A549 (cell line): ENCODE measurements around the gene KRT23.

Source experiments
- CTCF ChIP-seq: fragments of >200 bp; sonication (Bioruptor Twin); formaldehyde crosslinking; IDR thresholded peaks from 3 replicates; pipeline ENCODE4 v1.5.1; 2016
- ESRRA ChIP-seq: fragments of 150-350 bp; IDR thresholded peaks from 2 replicates; pipeline ENCODE4 v1.6.1; 2014; ENCODE audit warnings: mild to moderate bottlenecking, low read length, borderline replicate concordance
- HDAC2 ChIP-seq: fragments of 200-600 bp; sonication (generic); IDR thresholded peaks from 2 replicates; pipeline ENCODE4 v1.6.1; 2016
- POLR2A ChIP-seq: IDR thresholded peaks from 2 replicates; pipeline ENCODE4 v1.6.1; 2012; ENCODE audit warnings: mild to moderate bottlenecking, low read length
- RFX5 ChIP-seq: fragments of 450-650 bp; IDR thresholded peaks from 2 replicates; pipeline ENCODE4 v1.7.1; 2014; ENCODE audit warnings: antibody characterized with exemption, mild to moderate bottlenecking, moderate library complexity
- SMC3 ChIP-seq: fragments of >200 bp; sonication (Bioruptor Twin); formaldehyde crosslinking; IDR thresholded peaks from 3 replicates; pipeline ENCODE4 v1.6.1; 2018; ENCODE audit warnings: inconsistent platforms
- TF ChIP-seq, protein P1 (sequence below): fragments of 200-600 bp; sonication (generic); IDR thresholded peaks from 2 replicates; pipeline ENCODE4 v1.6.1; 2016; ENCODE audit warnings: antibody characterized with exemption, mild to moderate bottlenecking, moderate library complexity

- TF ChIP-seq CTCF (no peak), HDAC2 (no peak), RFX5 (no peak), POLR2A (no peak), ESRRA (no peak), SMC3 (no peak)
- TF ChIP-seq, protein P1, sequence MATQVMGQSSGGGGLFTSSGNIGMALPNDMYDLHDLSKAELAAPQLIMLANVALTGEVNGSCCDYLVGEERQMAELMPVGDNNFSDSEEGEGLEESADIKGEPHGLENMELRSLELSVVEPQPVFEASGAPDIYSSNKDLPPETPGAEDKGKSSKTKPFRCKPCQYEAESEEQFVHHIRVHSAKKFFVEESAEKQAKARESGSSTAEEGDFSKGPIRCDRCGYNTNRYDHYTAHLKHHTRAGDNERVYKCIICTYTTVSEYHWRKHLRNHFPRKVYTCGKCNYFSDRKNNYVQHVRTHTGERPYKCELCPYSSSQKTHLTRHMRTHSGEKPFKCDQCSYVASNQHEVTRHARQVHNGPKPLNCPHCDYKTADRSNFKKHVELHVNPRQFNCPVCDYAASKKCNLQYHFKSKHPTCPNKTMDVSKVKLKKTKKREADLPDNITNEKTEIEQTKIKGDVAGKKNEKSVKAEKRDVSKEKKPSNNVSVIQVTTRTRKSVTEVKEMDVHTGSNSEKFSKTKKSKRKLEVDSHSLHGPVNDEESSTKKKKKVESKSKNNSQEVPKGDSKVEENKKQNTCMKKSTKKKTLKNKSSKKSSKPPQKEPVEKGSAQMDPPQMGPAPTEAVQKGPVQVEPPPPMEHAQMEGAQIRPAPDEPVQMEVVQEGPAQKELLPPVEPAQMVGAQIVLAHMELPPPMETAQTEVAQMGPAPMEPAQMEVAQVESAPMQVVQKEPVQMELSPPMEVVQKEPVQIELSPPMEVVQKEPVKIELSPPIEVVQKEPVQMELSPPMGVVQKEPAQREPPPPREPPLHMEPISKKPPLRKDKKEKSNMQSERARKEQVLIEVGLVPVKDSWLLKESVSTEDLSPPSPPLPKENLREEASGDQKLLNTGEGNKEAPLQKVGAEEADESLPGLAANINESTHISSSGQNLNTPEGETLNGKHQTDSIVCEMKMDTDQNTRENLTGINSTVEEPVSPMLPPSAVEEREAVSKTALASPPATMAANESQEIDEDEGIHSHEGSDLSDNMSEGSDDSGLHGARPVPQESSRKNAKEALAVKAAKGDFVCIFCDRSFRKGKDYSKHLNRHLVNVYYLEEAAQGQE = no peak
Measured at GRCh38 chr17:40980117-40980516, 42.7 kb upstream of the KRT23 start.
